WERI-Rb-1 (cell line): Measurements from ENCODE around the gene PALD1.
"Not testable (repeated sequence)": the region's sequence is repeated elsewhere in the genome, so short reads cannot be mapped to it uniquely, and the experiment has no call there.

Source experiments
- DNase-seq: peaks from one replicate; pipeline ENCODE4 v3.0.0-alpha.2; 2020
- H3K27ac ChIP-seq: fragments of 250-450 bp; sonication (Bioruptor Pico); 2 replicates; pipeline ENCODE4 v1.5.1; 2020; ENCODE audit warnings: mild to moderate bottlenecking, moderate library complexity
- H3K27me3 ChIP-seq: fragments of 250-450 bp; sonication (Bioruptor Pico); 2 replicates; pipeline ENCODE4 v1.5.1; 2021; ENCODE audit warnings: mild to moderate bottlenecking, low read depth, moderate library complexity; ENCODE audit not compliant: insufficient read depth, severe bottlenecking
- H3K36me3 ChIP-seq: fragments of 250-450 bp; sonication (Bioruptor Pico); 2 replicates; pipeline ENCODE4 v1.5.1; 2020; ENCODE audit warnings: mild to moderate bottlenecking, moderate library complexity
- H3K4me3 ChIP-seq: 2 replicates; pipeline ENCODE4 v1.5.1; 2011; ENCODE audit warnings: low read depth, mild to moderate bottlenecking, control low read depth, low read length
- H3K9me3 ChIP-seq: fragments of 250-450 bp; sonication (Bioruptor Pico); 2 replicates; pipeline ENCODE4 v1.5.1; 2021; ENCODE audit warnings: mild to moderate bottlenecking, moderate library complexity; ENCODE audit not compliant: severe bottlenecking
- TF ChIP-seq, protein P1 (sequence below): IDR thresholded peaks from 2 replicates; pipeline ENCODE4 v1.5.1; 2011; ENCODE audit warnings: low read depth, mild to moderate bottlenecking, control low read depth, inconsistent platforms, low read length

PALD1 gene

DNA sequence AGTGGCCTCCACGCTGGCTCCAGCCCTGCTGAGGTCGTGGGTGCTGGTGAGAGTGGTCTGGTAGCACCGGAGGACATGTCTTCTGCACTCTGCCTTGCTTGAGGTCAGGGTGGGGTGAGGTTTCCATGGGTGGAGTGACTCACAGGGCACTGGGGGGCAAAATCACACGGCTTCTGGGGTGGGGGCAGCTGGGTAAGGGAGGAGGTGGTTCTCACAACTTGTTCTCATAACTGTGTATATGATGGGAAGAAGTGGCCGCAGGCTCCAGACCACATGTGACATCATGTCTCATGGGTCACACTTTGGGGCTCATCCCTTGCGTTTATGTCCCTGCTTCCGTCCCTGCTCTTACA, 124.9 kb downstream of the PALD1 start:
- TF ChIP-seq, protein P1, sequence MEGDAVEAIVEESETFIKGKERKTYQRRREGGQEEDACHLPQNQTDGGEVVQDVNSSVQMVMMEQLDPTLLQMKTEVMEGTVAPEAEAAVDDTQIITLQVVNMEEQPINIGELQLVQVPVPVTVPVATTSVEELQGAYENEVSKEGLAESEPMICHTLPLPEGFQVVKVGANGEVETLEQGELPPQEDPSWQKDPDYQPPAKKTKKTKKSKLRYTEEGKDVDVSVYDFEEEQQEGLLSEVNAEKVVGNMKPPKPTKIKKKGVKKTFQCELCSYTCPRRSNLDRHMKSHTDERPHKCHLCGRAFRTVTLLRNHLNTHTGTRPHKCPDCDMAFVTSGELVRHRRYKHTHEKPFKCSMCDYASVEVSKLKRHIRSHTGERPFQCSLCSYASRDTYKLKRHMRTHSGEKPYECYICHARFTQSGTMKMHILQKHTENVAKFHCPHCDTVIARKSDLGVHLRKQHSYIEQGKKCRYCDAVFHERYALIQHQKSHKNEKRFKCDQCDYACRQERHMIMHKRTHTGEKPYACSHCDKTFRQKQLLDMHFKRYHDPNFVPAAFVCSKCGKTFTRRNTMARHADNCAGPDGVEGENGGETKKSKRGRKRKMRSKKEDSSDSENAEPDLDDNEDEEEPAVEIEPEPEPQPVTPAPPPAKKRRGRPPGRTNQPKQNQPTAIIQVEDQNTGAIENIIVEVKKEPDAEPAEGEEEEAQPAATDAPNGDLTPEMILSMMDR, result no peak
- DNase-seq, result no peak
- Histone ChIP-seq H3K36me3 (no peaks in the 10 kb centered on the region), H3K27me3 (no peaks in the 10 kb centered on the region), H3K9me3 (peaks cover 3% of the 10 kb centered on the region), H3K27ac (no peak overlapping the region), H3K4me3 (no peak overlapping the region)

DNA sequence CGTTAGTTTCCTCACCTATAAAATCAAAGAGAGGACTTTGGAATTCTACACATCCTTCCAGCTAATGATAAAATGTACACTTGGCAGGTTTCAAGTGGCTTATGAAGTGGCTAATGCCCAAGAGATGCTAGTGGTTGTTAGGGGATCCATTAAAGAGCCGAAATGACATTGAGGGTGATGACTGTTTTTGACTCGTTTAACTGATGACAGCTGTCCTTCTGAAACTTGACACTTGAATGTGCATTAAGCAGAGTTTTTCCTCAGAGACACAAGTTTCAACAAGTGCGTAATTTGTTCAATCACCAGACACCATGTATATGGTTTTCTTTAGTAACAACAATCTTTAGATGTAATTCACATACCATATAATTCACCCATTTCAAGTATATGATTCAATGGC, 125.5 kb downstream of the PALD1 start:
- peaks cover 3% of the 10 kb centered on the region for H3K9me3 ChIP-seq
- TF ChIP-seq, protein P1, result no peak
- no peaks in the 10 kb centered on the region for H3K36me3 ChIP-seq
- H3K27ac ChIP-seq, result no peak overlapping the region
- H3K27me3 ChIP-seq, result no peaks in the 10 kb centered on the region
- no peak overlapping the region for H3K4me3 ChIP-seq
- DNase-seq, result no peak

DNA sequence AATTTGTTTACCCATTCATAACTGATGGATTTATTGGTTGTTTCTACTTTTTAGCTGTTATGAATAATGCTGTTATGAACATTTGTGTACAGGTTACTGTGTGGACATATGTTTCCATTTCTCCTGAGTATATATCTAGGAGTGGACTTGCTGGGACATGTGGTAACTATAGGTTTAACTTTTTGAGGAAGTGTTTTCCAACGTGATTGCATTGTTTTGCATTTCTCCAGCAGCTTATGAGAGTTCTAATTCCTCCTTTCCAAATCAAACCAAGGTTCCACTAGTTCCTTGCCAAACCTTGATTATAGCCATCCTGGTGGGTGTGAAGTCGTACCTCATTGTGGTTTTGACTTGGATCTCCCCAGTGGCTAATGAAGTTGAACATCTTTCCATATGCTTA, 126.6 kb downstream of the PALD1 start:
- TF ChIP-seq, protein P1, result no peak
- DNase-seq, result no peak
- H3K27ac ChIP-seq, result no peak overlapping the region
- H3K9me3 ChIP-seq, result peaks cover 3% of the 10 kb centered on the region
- H3K36me3 ChIP-seq, result no peaks in the 10 kb centered on the region
- no peak overlapping the region for H3K4me3 ChIP-seq
- no peaks in the 10 kb centered on the region for H3K27me3 ChIP-seq

DNA sequence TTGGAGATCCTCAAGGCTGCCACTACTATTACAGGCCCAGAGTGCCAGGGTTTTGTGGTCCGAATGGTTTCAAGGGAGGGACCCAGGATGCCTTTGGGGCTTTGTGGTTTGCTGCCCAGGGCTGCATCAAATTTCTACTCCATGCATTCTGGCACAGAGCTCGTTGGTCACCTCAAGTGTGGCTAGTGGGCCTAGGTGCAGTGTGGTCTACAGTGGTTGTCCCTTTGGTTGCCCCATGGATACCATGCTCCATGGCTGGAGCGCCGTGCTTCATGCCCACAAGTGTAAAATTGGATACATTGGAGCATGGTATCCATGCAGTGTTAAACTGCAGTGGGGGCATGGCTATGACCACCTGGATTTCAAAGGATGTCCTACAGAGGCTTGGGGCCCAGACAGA, 129.4 kb downstream of the PALD1 start:
- H3K27ac ChIP-seq, result no peak overlapping the region
- H3K4me3 ChIP-seq, result no peak overlapping the region
- no peaks in the 10 kb centered on the region for H3K36me3 ChIP-seq
- TF ChIP-seq, protein P1, result no peak
- no peak for DNase-seq
- H3K27me3 ChIP-seq, result no peaks in the 10 kb centered on the region
- H3K9me3 ChIP-seq, result peaks cover 3% of the 10 kb centered on the region

DNA sequence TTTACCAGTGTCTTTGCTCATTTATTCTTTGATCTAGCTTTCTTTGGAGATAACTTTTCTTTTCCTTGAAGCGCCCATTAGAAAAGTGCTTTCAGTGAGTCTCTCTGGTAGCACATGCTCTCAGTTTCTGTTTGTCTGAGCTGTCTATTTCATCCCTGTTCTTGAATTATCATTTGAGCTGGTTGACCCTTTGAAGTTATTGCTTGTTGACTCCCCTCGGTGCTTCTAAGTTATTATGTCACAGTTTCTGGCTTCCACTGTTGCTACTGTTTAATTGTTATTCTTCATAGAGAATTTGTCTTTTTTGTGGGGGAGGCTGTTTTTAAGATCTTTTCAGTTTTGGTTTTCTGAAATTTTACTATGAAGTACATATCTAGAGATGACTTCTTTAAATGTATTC, 135.4 kb downstream of the PALD1 start:
- TF ChIP-seq, protein P1, result no peak
- no peaks in the 10 kb centered on the region for H3K36me3 ChIP-seq
- no peak for DNase-seq

DNA sequence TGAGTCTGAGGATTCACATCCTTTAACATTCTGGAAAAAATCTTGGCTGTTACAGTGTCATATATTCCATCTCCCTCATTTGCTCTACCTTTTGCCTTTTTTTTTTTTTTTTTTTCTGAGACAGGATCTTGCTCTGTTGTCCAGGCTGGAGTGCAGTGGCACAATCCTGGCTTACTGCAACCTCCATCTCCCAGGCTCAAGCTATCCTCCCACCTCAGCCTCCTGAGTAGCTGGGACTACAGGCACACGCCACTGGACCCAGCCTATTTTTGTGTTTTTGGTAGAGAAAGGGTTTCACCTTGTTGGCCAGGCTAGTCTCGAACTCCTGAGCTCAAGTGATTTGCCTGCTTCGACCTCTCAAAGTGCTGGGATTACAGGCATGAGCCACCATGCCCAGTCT, 135.8 kb downstream of the PALD1 start:
- H3K36me3 ChIP-seq, H3K9me3 ChIP-seq: not testable (repeated sequence)

More for the DNA sequence above, 135.4 kb downstream of the PALD1 start:
- Histone ChIP-seq H3K27me3 (no peaks in the 10 kb centered on the region), H3K4me3 (no peak overlapping the region), H3K27ac (no peak overlapping the region), H3K9me3 (no peaks in the 10 kb centered on the region)

DNA sequence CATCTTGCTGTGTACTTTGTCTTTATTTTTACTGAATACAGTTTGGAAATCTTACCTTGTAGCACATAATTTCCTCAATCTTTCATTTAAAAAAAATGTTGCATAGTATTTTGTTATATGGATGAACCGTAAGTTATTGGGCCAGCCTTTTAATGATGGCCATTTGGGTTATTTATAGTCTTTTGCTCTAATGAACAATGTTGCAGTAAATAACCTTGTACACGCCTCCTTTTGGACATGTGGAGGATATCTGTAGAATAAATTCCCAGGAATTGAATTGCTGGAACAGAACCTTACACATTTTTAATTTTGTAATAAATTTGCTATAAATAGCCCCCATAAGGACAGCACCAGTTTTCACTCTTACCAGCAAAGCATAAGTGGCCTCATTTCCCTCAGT, 136.6 kb downstream of the PALD1 start:
- TF ChIP-seq, protein P1, result no peak
- H3K4me3 ChIP-seq, result no peak overlapping the region
- DNase-seq, result no peak

More for the DNA sequence above, 135.8 kb downstream of the PALD1 start:
- DNase-seq, H3K27me3 ChIP-seq, H3K27ac ChIP-seq, H3K4me3 ChIP-seq: not testable (repeated sequence)

More for the DNA sequence above, 136.6 kb downstream of the PALD1 start:
- Histone ChIP-seq H3K36me3 (no peaks in the 10 kb centered on the region), H3K27me3 (no peaks in the 10 kb centered on the region), H3K27ac (no peak overlapping the region), H3K9me3 (peaks cover 2% of the 10 kb centered on the region)
